ENCODE measurements around the gene ITCH.
A peak's percentile ranks its signal among the peaks of the same experiment; 100 is the strongest.

Gene ITCH

GRCh38 chr20:34558320-34559218 is 195.5 kb downstream of the ITCH start, which contains the start of gene MAP1LC3A:
MAP1LC3A (plus strand) TSS chr20:34558718; CDS start chr20:34558869, 151 bp downstream.
- no peak for TF ChIP-seq CTCF (IDR thresholded peaks at IDR 0.05; ENCODE audit: low read depth, low read length, missing control alignments)
- peak; percentile 43 for DNase-seq (ENCODE audit: extremely low read depth, low read depth)
- peak within 1 kb of the TSS; percentile 49 for H3K4me3 ChIP-seq (replicated peaks; ENCODE audit: low read depth, low read length)

GRCh38 chr20:34559311-34560140 is 196.5 kb downstream of the ITCH start:
- no peak for TF ChIP-seq CTCF (IDR thresholded peaks at IDR 0.05; ENCODE audit: low read depth, low read length, missing control alignments)
- DNase-seq (ENCODE audit: extremely low read depth, low read depth), result no peak
- no peak overlapping the region; the same call in 1 of the 2 replicates for H3K4me3 ChIP-seq (replicated peaks; ENCODE audit: low read depth, low read length)

- no peak overlapping the region for H3K4me3 ChIP-seq (replicated peaks; ENCODE audit: low read depth, low read length)
- no peak for DNase-seq (ENCODE audit: extremely low read depth, low read depth)
- TF ChIP-seq CTCF (IDR thresholded peaks at IDR 0.05; ENCODE audit: low read depth, low read length, missing control alignments), result no peak
Observed at GRCh38 chr20:34560141-34560523, 197.1 kb downstream of the ITCH start.

- H3K4me3 ChIP-seq (replicated peaks; ENCODE audit: low read depth, low read length), result no peak overlapping the region
- no peak for DNase-seq (ENCODE audit: extremely low read depth, low read depth)
- no peak for TF ChIP-seq CTCF (IDR thresholded peaks at IDR 0.05; ENCODE audit: low read depth, low read length, missing control alignments)
Observed at GRCh38 chr20:34560614-34561013, 197.5 kb downstream of the ITCH start.

Data from HFF-Myc (cell line).